Right atrium auricular region (tissue), 2 donors: Measurements from ENCODE around the gene DDX4. TPM values are rescaled to one million over a fixed set of nuclear protein-coding genes. Genes with fewer than 3 reads are reported as not detected.

ENCODE experiments used
- DNase-seq: peaks from one replicate; pipeline ENCODE4 v3.0.0-alpha.2; 2019; ENCODE audit warnings: low spot score
- H3K27ac ChIP-seq, 2 donors: fragments of 200-600 bp; sonication (generic); 1 replicate in 1 of 2; 2 replicates in 1 of 2; pipeline ENCODE4 v1.5.1; 2016 to 2019
- H3K27me3 ChIP-seq, 2 donors: fragments of 200-600 bp; sonication (generic); one replicate each; pipeline versions ENCODE4 v1.5.1 to v1.6.0; 2017 to 2019
- H3K36me3 ChIP-seq: fragments of 200-600 bp; sonication (generic); one replicate; pipeline ENCODE4 v1.5.1; 2016
- H3K4me1 ChIP-seq, 2 donors: fragments of 200-600 bp; sonication (generic); one replicate each; pipeline versions ENCODE4 v1.5.1 to v1.6.0; 2017 to 2019
- H3K4me3 ChIP-seq, 2 donors: fragments of 200-600 bp; sonication (generic); 1 replicate in 1 of 2; 2 replicates in 1 of 2; pipeline ENCODE4 v1.5.1; 2017 to 2019; ENCODE audit warnings: mild to moderate bottlenecking in 1 of 2, moderate library complexity in 1 of 2
- H3K9me3 ChIP-seq, 2 donors: fragments of 200-600 bp; sonication (generic); one replicate each; pipeline ENCODE4 v1.5.1; 2019
- total RNA-seq, 2 donors: library from RNA; depleted of rRNA; stranded (reverse); fragments of >200 nt; gene quantifications; one replicate each; pipeline ENCODE4 v1.1.0, GENCODE V29; 2016
- TF ChIP-seq, protein P1 (sequence below), 2 donors: fragments of 200-600 bp; sonication (generic); IDR thresholded peaks; one replicate each; pipeline ENCODE4 v1.5.1; 2019; ENCODE audit warnings: antibody characterized with exemption in 2 of 2

DDX4 gene
- total RNA-seq, 2 donors from 2014 or later: not detected

DNA sequence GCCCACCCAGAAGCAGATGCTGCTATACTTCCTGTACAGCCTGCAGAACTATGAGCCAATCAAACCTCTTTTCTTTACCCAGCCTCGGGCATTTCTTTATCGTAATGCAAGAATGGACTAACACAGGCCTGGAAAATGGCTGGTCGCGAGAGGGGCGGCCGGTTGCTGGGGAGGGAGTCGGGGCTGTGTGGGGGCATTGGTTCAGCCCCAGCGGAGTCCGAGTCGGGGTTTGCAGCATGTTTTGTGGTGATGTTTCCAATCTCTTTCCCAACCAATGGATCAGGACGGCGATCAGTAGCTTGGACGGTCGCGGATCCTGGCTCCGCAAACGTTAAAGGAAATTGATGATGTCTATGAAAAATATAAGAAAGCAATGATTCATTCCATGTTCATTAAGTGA is 94.6 kb downstream of the DDX4 start:
- DNase-seq: no peak
- TF ChIP-seq, protein P1, sequence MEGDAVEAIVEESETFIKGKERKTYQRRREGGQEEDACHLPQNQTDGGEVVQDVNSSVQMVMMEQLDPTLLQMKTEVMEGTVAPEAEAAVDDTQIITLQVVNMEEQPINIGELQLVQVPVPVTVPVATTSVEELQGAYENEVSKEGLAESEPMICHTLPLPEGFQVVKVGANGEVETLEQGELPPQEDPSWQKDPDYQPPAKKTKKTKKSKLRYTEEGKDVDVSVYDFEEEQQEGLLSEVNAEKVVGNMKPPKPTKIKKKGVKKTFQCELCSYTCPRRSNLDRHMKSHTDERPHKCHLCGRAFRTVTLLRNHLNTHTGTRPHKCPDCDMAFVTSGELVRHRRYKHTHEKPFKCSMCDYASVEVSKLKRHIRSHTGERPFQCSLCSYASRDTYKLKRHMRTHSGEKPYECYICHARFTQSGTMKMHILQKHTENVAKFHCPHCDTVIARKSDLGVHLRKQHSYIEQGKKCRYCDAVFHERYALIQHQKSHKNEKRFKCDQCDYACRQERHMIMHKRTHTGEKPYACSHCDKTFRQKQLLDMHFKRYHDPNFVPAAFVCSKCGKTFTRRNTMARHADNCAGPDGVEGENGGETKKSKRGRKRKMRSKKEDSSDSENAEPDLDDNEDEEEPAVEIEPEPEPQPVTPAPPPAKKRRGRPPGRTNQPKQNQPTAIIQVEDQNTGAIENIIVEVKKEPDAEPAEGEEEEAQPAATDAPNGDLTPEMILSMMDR (IDR thresholded peaks at IDR 0.05): no peak
- Histone ChIP-seq H3K4me3 (no peak overlapping the region), H3K36me3 (no peaks in the 10 kb centered on the region), H3K27me3 (no peaks in the 10 kb centered on the region), H3K4me1 (no peaks in the 10 kb centered on the region), H3K27ac (no peak overlapping the region), H3K9me3 (no peaks in the 10 kb centered on the region)

DNA sequence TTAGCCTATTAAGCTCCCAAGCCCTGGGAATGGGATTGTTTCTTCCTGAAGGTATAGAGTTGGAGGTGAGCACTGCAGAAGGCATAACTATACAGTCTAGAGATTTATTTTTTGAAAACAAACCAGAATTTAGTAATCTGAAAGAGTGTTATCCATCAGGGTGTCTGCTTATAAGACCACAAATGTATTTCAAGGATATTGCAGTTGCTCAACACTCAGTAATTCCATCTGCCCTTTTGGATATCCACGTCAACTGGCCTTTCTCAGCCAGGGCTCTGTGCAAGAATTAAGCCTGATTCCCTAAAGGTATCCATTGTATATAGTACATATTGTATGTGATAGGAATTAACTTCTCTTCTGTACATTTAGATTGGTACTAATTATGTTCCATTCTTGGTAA is 98.3 kb downstream of the DDX4 start:
- no peaks in the 10 kb centered on the region for H3K9me3 ChIP-seq
- no peak for DNase-seq
- TF ChIP-seq, protein P1 (IDR thresholded peaks at IDR 0.05): no peak
- H3K4me1 ChIP-seq: no peaks in the 10 kb centered on the region
- no peaks in the 10 kb centered on the region for H3K36me3 ChIP-seq
- no peak overlapping the region for H3K4me3 ChIP-seq
- H3K27ac ChIP-seq: no peak overlapping the region
- no peaks in the 10 kb centered on the region for H3K27me3 ChIP-seq

DNA sequence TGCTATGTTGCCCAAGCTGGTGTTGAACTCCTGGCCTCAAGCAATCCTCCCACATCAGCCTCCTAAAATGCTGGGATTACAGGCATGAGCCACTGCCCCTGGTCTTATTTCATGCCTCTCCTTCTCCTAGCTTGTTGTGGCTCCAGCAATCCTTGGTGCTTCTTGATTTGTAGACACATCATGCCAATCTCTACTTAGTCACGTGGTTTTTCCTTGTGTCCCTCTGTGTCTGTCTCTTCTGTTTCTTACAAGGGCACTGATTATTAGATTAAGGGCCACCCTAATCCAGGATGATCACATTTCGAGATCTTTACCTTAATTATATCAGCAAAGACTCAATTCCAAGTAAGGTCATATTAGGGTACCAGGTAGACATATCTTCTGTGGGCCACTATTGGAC is 104.1 kb downstream of the DDX4 start:
- H3K4me3 ChIP-seq: no peak overlapping the region
- H3K27ac ChIP-seq: no peak overlapping the region
- no peak for DNase-seq
- H3K36me3 ChIP-seq: no peaks in the 10 kb centered on the region
- H3K4me1 ChIP-seq: no peaks in the 10 kb centered on the region
- H3K27me3 ChIP-seq: no peaks in the 10 kb centered on the region
- TF ChIP-seq, protein P1 (IDR thresholded peaks at IDR 0.05): no peak
- H3K9me3 ChIP-seq: peaks cover 0 to 4% of the 10 kb centered on the region in 2 donors

DNA sequence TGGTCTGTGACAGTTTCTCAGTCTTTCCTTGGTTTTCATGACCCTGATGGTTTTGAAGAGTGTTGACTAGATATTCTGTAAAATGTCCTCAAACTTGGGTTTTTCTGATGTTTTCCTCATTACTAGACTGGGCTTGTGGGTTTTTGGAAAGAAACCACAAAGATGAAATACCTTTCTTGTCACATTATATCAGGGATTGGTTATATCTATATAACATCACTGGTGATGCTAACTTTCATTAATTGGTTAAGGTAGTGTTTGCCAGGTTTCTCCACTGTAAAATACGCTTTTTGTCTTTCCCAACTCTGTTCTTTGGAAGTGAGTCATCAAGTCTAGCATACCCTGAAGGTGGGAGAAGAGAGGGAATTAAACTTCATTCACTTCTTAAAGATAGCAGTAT is 110.0 kb downstream of the DDX4 start:
- no peak overlapping the region for H3K27ac ChIP-seq
- H3K36me3 ChIP-seq: no peaks in the 10 kb centered on the region
- no peaks in the 10 kb centered on the region for H3K27me3 ChIP-seq
- TF ChIP-seq, protein P1 (IDR thresholded peaks at IDR 0.05): no peak
- H3K4me1 ChIP-seq: no peaks in the 10 kb centered on the region
- H3K9me3 ChIP-seq: peaks cover 0 to 4% of the 10 kb centered on the region in 2 donors
- H3K4me3 ChIP-seq: no peak overlapping the region
- DNase-seq: no peak

DNA sequence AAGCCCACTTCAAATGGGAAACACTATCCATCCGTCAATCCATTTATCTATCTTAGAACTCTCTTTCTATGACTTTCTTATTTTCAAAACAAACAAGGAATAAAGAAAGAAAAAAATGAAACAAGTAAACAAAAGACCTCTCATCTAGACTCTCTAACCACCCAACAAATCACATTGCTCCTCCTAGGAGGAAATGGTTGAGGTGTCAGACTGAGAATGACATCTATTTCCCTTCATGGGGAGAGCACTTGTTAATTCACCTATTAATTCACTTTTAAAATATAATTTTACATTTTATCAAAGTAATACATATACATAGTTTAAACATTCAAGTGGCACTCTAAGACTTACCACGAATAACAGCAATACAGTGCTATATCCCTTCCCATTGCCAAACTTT is 110.9 kb downstream of the DDX4 start:
- DNase-seq: no peak
- H3K4me3 ChIP-seq: no peak overlapping the region
- no peaks in the 10 kb centered on the region for H3K36me3 ChIP-seq
- H3K27me3 ChIP-seq: no peaks in the 10 kb centered on the region
- no peak overlapping the region for H3K27ac ChIP-seq
- TF ChIP-seq, protein P1 (IDR thresholded peaks at IDR 0.05): no peak
- peaks cover 0 to 4% of the 10 kb centered on the region in 2 donors for H3K9me3 ChIP-seq
- no peaks in the 10 kb centered on the region for H3K4me1 ChIP-seq
